Measurements from ENCODE around the gene HVCN1.
A peak's percentile ranks its signal among the peaks of the same experiment; 100 is the strongest.
"Not testable (repeated sequence)": the region's sequence is repeated elsewhere in the genome, so short reads cannot be mapped to it uniquely, and the experiment has no call there.

The HVCN1 gene

DNA sequence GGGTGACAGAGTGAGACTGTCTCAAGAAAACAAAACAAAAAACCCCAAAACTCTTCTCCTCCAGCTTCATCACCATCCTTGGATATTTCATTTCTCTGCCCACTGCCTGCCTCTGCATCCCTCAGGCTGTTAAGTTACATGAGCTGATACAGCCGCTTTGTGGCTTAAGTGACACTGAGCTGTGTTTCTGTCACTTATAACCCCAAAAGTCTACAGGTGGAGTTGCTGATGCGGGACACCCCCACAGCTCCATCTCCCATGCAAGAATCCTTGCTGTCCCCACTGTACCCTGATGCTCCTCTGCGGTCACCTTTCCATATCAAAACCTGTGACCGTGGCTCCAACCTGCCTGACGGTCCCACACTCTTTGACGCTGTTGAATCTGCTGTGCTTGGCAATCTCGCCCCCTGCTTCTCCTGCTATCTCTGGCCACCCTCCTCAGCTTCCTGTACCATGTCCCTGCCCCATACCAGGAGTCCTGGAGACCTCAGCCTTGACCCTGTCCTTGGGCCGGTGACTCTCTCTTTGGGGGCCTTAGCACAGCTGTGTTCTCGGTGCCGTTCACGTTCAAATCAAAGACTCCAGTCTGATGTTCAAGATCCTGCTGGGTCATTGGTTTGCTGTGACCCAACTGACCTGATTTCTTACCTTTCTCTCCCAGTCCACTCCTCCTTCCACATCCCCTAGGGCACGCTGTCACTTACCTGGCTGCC, 20.3 kb downstream of the HVCN1 start:
- DNase-seq (ENCODE audit: low spot score): no peak

DNA sequence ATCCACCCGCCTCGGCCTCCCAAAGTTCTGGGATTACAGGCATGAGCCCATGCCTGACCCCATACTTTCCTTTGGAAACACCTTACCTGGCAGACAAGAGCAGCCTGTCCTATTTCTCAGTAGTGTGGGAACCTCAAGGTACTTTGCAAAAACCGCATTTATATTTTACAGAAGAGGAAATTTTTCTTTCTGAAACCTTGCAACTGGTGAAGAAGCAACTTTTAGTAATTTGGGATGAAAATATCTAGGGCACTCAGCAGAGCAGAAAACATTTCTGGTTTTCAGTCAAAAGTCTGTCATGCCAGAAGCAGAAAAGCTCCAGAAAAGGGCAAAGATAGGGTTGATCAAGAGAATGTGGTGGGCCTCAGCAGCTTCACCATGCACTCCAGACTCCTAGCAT, 21.2 kb downstream of the HVCN1 start:
- DNase-seq (ENCODE audit: low spot score): no peak

DNA sequence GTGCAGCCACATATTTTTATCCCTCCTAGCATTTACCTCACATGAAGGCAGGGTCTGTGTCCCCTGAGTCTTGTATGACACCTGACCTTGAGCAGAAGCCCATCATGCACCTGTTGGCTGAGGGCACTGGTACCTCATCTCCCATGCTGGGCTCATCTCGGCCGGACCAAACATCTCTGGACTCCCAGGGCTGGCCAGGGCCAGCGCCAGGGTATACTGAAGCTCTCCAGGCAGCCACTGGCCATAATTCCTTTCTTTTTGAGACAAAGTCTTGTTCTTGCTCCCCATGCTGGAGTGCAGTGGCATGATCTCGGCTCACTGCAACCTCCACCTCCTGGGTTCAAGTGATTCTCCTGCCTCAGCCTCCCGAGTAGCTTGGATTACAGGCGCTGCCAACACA, 22.0 kb downstream of the HVCN1 start:
- DNase-seq (ENCODE audit: low spot score): no peak

DNA sequence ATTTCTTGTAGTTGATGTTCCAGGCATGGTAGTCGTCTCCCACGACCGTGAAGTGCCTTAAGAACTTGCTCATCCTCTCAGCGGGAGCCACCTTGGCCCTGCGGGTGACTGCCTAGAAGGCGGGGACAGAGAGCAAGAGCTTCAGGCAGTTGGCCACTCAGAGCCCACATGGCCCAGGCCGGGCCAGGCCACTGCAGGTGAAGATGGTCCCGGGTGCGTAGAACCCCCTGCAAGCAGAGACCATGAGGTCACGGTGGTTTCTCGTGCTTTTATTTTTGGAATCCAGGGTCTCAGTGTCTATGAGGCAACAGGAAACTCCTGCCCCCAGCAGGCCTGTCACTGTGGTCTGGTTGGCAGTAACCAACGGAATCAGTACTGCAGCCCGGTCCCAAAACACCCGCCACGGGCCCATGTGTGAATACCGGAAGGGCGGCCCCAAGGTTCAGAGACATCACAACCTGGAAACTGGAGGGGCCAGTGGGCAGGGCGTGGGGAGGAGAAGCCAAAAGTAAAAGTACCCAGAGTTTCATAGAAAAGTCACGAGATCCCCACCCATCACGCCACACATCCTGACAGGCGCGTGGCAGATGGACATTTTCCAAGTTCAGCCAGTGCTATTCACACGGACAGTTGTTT, 27.5 kb downstream of the HVCN1 start:
- no peak for DNase-seq (ENCODE audit: low spot score)

DNA sequence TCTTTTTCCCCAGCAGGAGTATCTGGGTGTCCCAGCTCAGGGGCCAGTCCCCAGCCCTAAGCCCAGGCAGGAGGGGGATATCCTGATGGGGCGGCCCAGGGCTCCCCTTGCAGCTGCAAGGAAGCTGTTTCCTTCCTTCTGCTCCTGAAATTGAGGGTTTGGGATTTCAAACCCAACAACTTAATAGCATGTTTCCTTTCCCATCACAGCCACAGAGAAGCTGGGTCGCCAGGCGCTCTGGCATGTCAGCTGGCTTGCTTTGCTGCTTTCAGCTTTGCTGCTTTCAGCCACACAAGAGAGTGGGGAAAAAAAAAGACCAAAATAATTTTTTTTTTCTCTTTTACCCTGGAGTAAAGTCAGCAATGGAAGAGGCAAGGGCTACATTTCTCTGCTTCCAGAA, 30.0 kb downstream of the HVCN1 start:
- DNase-seq (ENCODE audit: low spot score): no peak

DNA sequence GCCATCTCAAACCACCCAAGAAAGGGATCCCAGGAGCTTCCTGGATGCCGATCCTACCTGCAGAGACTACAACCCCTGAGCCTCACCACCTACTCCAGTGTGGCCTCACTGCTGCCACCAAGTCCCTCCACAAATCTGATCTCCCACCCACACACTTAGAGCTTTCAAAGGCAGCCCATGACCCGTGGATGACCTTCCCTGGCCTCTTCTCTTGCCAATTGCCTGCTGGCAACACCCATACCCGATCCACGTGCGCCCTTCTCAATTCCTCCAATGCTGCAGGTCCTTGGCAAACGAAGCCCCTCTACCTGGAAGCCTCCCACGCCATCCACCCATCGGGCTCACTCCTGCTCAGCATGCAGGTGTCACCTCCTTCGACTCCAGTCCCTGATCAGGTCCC, 30.7 kb downstream of the HVCN1 start:
- DNase-seq (ENCODE audit: low spot score): no peak

DNA sequence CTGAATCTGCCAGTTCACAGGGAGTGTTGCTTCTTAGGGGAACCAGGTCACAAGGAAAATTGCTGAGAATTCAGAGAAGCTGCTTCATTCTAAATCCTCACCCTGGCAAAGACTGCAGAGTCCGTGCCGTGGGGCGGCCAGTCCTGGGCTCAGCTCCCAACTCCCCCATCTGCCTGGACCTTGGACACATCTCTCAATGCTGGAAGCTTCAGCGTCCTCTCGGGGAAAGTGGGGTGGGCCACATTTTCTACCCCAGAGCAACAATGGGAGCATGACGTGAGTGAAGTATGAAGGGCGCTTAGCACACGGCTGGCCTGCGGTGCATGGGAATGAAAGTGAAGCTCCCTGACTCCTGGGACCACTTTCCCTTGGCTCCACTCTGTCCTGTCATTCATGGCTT, 31.2 kb downstream of the HVCN1 start:
- no peak for DNase-seq (ENCODE audit: low spot score)

DNA sequence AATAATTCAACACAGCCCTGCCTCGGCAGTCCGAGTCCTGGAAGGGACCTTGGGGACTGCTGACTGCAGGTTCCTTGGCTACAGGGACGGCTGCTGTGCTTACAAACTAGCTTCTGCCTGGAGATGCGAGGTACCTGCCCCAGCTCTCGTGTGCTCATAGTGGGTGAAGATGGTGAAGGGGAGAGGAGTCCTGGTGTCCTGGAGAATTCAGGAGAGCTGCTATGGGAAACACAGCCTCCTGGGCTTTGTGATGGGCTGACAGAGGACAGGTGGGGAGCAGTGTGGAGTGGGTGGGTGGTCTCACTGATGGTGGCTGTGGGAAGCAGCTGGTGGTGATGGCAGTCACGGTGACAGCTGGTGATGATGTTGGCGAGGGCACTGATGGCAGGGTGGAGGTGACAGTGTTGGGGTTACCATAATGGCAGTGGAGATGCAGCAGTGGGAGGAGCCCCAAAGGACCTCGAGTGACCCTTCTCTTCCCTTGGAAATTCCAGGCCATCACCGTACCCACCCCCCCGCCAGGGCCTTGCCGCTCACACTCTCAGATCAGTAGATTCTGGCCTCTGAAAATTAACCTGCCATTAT, 32.8 kb downstream of the HVCN1 start:
- no peak for DNase-seq (ENCODE audit: low spot score)

DNA sequence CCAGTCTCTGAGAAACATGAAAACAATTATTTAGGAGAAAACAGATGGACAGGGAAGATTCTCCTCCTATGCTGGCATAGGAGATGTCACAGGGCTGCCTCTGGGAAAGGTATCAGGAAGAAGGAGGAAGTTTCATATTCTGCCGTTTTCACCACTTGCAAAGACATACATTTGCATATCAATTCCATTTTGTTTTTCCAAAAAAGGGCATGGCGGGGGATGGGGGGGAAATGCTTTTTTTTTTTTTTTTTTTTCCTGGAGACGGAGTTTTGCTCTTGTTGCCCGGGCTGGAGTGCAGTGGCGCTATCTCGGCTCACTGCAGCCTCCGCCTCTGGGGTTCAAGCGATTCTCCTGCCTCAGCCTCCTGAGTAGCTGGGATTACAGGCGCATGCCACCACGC, 34.7 kb downstream of the HVCN1 start:
- not testable (repeated sequence) for DNase-seq (ENCODE audit: low spot score)

DNA sequence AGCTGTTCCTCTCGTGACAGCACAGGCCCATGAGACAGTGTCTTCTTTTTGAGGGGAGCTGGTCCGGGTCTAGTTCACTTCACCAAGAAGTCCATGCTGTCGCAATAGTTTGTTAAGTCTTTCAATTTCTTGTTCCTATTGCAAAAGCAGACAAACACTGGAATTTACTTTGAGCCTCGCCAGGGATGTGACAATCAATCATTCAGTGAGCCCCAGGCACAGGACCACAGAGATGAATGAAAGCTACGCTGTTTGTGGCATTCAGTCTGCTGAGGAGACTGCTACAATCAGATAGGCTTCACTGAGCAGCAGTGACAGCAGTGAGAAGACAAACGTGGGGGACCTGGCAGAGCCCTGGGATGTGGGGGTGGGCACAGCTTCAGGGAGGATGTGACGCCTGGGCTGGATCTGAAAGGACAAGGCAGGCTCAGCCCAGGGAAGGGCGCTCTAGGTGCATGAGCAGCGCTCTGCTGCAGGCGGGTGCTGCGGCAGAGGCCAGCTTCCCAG, 39.5 kb downstream of the HVCN1 start:
- DNase-seq (ENCODE audit: low spot score): no peak

DNA sequence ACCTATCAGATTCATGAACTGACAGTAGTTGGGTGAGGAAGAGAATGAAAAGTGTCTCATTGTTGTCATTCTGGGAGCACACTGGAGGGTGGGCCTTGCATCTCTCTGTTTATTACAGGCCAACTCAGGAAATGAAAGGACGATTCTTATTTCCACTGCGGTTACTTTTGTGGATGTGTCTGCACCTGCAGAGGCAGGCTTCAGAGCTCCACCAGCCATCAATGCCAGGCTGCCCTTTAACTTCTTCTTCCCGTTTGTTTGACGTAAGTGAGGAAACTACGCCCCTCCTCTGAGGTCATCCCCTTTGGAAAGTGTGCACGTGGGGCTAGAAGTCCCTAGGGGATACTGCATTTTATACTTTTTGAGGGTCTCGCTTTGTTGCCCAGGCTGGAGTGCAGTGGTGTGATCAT, 41.3 kb downstream of the HVCN1 start:
- DNase-seq (ENCODE audit: low spot score): no peak

DNA sequence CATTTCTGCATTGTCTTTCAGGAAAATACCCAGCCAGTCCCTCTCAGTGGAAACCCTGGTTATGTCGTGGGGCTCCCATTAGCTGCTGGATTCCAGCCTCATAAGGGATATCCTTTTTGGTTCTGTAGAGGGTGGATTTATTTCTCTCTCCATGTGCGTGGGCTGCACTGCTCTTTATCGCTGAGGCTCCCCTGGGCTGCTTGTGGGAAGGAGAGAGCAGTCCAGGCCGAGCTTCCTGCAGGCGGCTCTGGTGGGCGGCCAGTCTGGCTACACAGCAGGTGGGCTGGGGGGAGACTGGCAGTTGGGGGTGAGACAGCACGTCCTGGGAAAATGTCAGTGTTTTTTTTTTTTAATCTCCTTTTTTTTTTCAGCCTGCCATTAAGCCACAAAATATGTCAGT, 47.4 kb downstream of the HVCN1 start:
- DNase-seq (ENCODE audit: low spot score): no peak

DNA sequence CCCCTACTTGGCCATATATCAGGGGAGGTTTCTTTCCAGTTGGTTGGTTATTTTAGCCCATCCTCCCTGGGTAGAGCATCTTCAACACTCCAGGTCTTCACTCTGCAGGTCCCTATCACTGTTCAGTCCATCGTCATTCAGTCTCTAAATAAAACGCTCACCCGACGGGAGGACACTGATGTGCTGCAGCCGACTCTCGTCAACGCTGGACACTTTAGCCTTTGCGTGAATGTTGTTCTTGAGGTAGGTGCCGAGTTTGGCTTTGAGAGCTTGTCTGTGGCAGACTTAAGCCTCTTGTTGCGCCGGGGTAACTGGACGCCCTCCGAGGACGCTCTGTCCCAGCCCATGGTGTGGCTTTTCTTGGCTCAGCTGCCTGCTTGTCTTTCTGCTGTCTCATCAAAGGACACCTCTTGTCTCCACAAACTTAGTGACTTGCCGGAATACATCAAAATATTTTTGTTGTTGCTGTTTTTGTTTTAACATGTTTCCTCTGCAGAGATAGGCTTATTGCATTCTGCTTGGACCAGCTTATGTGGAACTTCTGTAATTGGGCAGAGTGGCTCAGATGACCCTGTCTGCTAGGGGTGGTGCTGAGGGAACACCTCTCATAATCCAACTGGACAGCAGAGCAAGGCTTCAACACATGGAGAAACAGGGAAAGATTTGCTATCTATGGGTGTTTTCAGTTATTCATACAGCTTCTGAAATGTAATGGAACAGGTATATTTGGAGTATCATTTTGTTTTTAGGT, 48.5 kb downstream of the HVCN1 start:
- DNase-seq (ENCODE audit: low spot score): no peak

DNA sequence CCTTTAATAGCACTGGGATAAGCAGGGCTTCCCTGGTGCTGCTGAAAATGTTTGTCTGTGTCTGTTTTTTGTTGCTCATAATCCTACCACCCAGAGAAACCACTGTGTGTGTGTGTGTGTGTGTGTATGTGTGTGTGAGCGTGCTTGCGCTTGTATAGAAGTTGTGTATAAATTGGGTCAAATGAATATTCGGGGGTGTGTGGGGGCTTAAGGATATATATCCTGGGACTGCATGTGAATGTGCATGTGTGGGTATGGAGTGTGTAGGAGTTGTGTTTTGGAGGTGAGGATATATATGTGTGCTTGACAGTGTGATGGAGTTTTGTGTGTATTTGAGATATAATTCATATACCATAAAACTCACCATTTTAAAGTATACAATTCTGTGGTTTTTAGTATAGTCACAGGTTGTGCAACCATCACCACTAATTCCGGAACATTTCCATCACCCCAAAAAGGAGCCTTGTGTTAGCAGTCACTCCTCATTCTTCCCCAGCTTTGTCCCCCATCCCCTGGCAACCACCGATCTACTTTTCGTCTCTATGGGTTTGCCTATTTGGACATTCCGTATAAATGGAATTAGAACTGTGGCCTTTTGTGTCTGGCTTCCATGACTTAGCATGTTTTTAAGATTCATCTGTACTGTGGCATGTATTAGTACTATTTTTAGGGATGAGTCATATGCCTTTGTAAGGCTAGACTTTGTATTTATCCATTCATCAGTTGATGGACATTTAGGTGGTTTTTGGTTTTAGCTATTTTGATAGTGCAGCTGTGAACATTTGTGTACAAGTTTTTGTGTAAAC, 49.4 kb downstream of the HVCN1 start:
- DNase-seq (ENCODE audit: low spot score): no peak

DNA sequence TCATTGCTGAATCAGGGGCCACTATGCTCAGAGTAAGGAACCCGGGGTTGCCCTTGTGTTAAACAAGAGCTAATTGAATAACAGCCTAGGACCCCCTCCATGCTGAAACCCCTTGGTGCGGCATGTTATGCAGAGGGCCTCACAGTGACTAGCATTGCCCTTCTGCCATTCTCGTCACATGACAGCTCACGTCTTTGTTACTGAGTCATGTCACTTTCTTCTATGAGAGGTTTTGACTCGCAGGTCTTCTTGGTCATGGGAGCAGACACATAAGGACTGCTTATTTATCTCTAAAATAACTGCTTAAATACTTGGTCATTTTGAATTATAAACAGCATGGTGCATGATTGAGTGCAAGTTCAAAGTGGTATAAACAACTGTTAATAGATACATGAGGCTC, 50.1 kb downstream of the HVCN1 start:
- DNase-seq (ENCODE audit: low spot score): no peak

DNA sequence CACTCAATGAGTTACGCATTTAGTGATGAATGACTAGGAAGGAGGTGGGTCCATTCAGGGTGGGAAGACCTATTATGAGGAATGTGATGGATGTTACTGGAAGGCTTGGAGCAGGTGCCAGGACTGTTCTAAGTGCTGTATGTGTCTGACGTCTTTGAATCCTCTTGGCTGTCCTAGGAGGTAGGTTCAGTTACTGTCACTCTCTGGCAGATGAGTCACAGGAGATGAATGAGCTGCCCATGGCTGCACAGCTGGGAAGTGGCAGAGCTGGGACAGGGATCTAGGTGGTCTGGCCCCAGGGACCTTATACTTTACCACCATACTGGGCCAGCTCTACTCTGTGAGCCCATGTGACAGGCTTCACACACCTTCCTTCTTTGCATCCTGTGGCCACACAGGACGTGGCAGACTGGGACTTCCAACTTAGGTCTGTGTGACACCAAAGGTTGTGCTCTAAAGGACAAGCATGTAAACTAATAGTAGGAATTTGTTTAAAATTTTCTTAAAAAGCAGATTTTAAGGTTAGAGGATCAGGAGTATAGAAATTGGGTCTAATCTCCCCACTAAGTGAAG, 51.0 kb downstream of the HVCN1 start:
- DNase-seq (ENCODE audit: low spot score): no peak

DNA sequence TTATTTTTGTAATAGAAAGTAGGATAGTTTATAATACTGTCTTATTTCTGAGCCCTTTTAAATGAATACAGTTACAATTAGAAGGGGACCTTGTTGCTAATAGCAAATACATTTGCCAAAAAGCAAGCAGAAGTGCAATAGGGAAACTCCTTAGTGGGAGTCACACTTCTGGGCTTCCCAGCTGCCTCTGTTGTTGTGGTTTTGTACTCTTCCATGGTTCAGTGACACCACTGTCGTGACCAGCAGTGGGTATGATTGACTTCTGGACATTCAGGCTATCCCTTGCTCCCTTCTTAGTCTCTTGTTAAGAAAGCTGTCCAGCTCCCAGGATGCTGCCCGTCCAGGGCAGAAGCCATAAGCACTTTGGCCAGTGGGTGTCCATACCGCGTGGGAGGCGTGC, 52.4 kb downstream of the HVCN1 start:
- DNase-seq (ENCODE audit: low spot score): no peak

DNA sequence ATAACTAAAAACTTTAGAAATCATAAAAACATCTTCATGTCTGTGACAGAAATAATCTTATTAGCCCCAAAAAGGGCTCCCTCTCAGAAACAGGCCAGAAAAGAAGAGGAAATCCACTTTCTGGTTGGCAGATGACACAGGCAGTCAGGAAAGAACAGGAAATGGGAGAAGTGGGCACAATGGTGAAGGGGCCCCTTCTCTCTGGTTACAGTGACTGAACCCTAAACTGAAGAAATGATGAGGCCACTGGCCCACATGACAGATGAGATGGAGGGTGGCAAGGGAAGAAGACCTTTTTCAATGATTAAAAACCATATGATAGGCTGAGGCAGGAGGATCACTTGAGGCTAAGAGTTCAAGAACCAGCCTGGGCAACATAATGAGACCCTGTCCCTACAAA, 53.9 kb downstream of the HVCN1 start:
- no peak for DNase-seq (ENCODE audit: low spot score)

DNA sequence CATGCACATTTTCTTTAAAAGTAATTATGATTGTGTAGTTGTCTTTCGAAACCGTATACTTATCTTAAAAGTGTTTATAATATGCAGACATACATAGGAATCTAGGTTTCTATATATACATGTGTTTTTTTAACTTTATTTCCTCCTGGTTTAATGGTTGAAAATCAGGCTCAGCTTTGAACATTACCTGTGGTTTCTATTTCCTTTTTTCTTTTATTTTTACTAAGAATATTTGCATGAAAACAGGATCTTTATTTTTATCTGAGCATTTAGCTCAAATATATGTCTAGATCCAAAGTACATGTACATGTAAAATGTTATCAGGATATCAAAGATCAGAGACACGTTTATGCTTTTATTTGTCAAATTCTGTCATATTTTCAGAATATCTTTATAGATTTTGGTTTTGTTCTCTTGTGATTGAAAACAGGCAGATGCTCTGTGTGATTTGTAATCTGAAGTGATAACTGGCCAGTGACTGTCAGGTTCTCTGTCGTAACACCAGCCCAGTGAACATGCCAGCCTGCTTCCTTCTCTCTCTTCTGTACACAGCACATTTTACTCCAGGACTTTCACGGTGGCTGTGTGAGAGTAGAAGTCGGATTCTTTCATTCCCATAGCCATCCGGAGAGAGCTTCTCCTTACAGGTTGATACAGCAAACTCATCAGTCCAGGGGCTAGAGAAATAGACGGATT, 61.3 kb downstream of the HVCN1 start:
- DNase-seq (ENCODE audit: low spot score): no peak

DNA sequence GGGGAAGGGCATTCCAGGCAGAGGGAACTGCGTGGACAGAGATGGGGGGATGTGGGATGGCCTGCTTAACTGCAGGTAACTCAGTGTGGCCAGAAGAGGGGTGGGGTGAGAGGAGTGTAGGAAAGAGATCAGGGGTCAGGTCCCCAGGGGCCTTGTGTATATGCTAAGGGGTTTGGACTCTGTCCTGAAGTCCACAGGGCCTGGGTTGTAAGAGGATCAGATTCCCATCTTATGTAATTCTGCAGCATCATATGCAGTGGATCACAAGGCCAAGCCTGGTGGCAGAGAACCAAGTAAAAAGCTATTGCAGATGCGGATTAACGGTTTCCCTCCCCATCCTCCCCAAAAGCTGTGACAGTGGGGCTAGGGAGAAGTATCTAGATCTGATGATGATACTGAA, 66.3 kb downstream of the HVCN1 start:
- no peak for DNase-seq (ENCODE audit: low spot score)

DNA sequence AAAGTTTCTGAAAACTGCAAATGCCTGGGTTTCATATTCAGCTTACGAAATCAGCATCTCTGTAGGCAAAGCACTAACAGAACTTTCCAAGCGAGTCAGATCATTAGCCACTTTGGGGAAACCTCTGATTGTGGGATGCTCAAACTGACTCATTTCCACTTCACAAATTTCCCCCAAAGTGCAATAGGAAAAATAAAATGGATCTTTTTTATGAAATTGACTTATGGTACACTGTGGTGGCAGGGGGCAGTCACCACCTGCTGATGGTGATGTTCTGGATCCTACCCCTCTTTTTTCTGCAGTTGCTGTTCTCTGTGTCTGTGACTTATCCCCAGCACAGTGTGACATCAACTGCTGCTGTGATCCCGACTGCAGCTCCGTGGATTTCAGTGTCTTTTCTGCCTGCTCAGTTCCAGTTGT, 69.4 kb downstream of the HVCN1 start:
- DNase-seq (ENCODE audit: low spot score): peak; percentile 21

Data from RKO (cell line).